GM23338 (cell line): Measurements from ENCODE around the gene GHRH. TPM values are rescaled to one million over a fixed set of nuclear protein-coding genes. Genes with fewer than 3 reads are reported as not detected.

Source experiments
- ATAC-seq: fragments of 200-7000 bp; cut with Tn5 transposase; 3 replicates; pipeline ENCODE4 v1.9.1; 2020
- DNase-seq: peaks from one replicate; pipeline ENCODE4 v3.0.0-alpha.2; 2015; ENCODE audit warnings: low spot score
- H2AFZ ChIP-seq: fragments of 200-600 bp; sonication (generic); 2 replicates; pipeline ENCODE4 v1.8.0; 2016; ENCODE audit warnings: antibody characterized with exemption, mild to moderate bottlenecking, moderate library complexity
- H3F3A ChIP-seq: fragments of 200-600 bp; sonication (generic); replicated peaks from 2 replicates; pipeline ENCODE4 v1.8.0; 2017; ENCODE audit warnings: antibody characterized with exemption, mixed run types, low read depth
- H3K27ac ChIP-seq: fragments of 200-600 bp; sonication (generic); 2 replicates; pipeline ENCODE4 v1.6.1; 2016; ENCODE audit warnings: low read depth
- H3K27me3 ChIP-seq: fragments of 200-600 bp; sonication (generic); 2 replicates; pipeline ENCODE4 v1.8.0; 2016; ENCODE audit warnings: mild to moderate bottlenecking, mixed run types, moderate library complexity; ENCODE audit not compliant: insufficient read depth
- H3K36me3 ChIP-seq: fragments of 200-600 bp; sonication (generic); 2 replicates; pipeline ENCODE4 v1.8.0; 2016; ENCODE audit warnings: mild to moderate bottlenecking; ENCODE audit not compliant: insufficient read depth
- H3K4me1 ChIP-seq: fragments of 200-600 bp; sonication (generic); 2 replicates; pipeline ENCODE4 v1.8.0; 2016; ENCODE audit warnings: mild to moderate bottlenecking, moderate library complexity; ENCODE audit not compliant: insufficient read depth
- H3K4me2 ChIP-seq: fragments of 200-600 bp; sonication (generic); 2 replicates; pipeline ENCODE4 v1.7.1; 2017; ENCODE audit warnings: mixed run types
- H3K4me3 ChIP-seq: fragments of 200-600 bp; sonication (generic); 2 replicates; pipeline ENCODE4 v1.6.1; 2016; ENCODE audit warnings: mixed run types
- H3K79me2 ChIP-seq: fragments of 200-600 bp; sonication (generic); replicated peaks from 2 replicates; pipeline ENCODE4 v1.8.0; 2017; ENCODE audit warnings: mild to moderate bottlenecking; ENCODE audit not compliant: insufficient read depth
- H3K9me2 ChIP-seq: fragments of 200-600 bp; sonication (generic); 2 replicates; pipeline ENCODE4 v1.8.0; 2017; ENCODE audit not compliant: insufficient read depth
- H4K20me1 ChIP-seq: fragments of 200-600 bp; sonication (generic); replicated peaks from 2 replicates; pipeline ENCODE4 v1.8.0; 2017; ENCODE audit warnings: mild to moderate bottlenecking; ENCODE audit not compliant: insufficient read depth
- H3K27ac Mint-ChIP-seq: 2 replicates; pipeline ENCODE4 v1.8.0; 2020; ENCODE audit warnings: inconsistent platforms, mild to moderate bottlenecking, moderate library complexity, mixed read lengths
- H3K27me3 Mint-ChIP-seq: 3 replicates; pipeline ENCODE4 v1.8.0; 2022; ENCODE audit warnings: low read depth, mild to moderate bottlenecking, moderate library complexity, mixed read lengths, inconsistent platforms; ENCODE audit not compliant: insufficient read depth, poor library complexity
- H3K36me3 Mint-ChIP-seq: 3 replicates; pipeline ENCODE4 v1.8.0; 2021; ENCODE audit warnings: low read depth, mild to moderate bottlenecking, inconsistent platforms, moderate library complexity, mixed read lengths
- H3K4me1 Mint-ChIP-seq: 3 replicates; pipeline ENCODE4 v1.8.0; 2020; ENCODE audit warnings: mild to moderate bottlenecking, inconsistent platforms, mixed read lengths
- H3K4me3 Mint-ChIP-seq: 3 replicates; pipeline ENCODE4 v1.8.0; 2021; ENCODE audit warnings: moderate library complexity, mild to moderate bottlenecking, inconsistent platforms, mixed read lengths
- H3K9me3 Mint-ChIP-seq: 3 replicates; pipeline ENCODE4 v1.8.0; 2020; ENCODE audit warnings: moderate library complexity, mild to moderate bottlenecking, inconsistent platforms, mixed read lengths
- CREB1 ChIP-seq: fragments of 250-450 bp; sonication (Bioruptor Pico); IDR thresholded peaks from 2 replicates; pipeline ENCODE4 v1.5.0; 2020; ENCODE audit warnings: low read depth, mild to moderate bottlenecking, moderate library complexity
- EZH2 ChIP-seq: fragments of 200-600 bp; sonication (generic); IDR thresholded peaks from one replicate; pipeline ENCODE4 v1.8.0; 2017; ENCODE audit warnings: antibody characterized with exemption, mild to moderate bottlenecking, low read depth; ENCODE audit not compliant: unreplicated experiment
- EZH2phosphoT487 ChIP-seq: fragments of 200-600 bp; sonication (generic); IDR thresholded peaks from one replicate; pipeline ENCODE4 v1.8.1; 2018; ENCODE audit warnings: antibody characterized with exemption; ENCODE audit not compliant: unreplicated experiment
- JUNB ChIP-seq: IDR thresholded peaks from one replicate; pipeline ENCODE4 v1.6.1; 2016; ENCODE audit warnings: antibody characterized with exemption; ENCODE audit not compliant: unreplicated experiment
- NANOG ChIP-seq: IDR thresholded peaks from 2 replicates; pipeline ENCODE4 v1.6.1; 2016; ENCODE audit warnings: antibody characterized with exemption, borderline replicate concordance
- POLR2AphosphoS5 ChIP-seq: IDR thresholded peaks from 2 replicates; pipeline ENCODE4 v1.6.1; 2016; ENCODE audit warnings: antibody characterized with exemption, low read depth
- ZNF114 ChIP-seq: fragments of 250-450 bp; sonication (Bioruptor Pico); IDR thresholded peaks from 2 replicates; pipeline ENCODE4 v1.5.0; 2020; ENCODE audit warnings: mild to moderate bottlenecking, moderate library complexity
- polyA plus RNA-seq: library from polyadenylated mRNA; unstranded; fragments of >200 nt; fragmentation: Nextera tagmentation; extraction: Ambion mirVana; gene quantifications from 2 replicates; pipeline ENCODE4 v1.2.1, GENCODE V29; 2016
- total RNA-seq: library from RNA; depleted of rRNA; stranded (reverse); fragments of >200 nt; shearing (Covaris generic); gene quantifications from 2 replicates; pipeline ENCODE4 v1.2.3, GENCODE V29; 2014
- TF ChIP-seq, protein P1 (sequence below), 2 experiments: fragments of 200-600 bp in 1 of 2; sonication (generic) in 1 of 2; conservative IDR thresholded peaks; 2 replicates each; pipeline versions ENCODE4 v1.5.1 to v1.6.1; 2016 to 2017; ENCODE audit warnings: antibody characterized with exemption in 2 of 2, low read depth in 2 of 2, mild to moderate bottlenecking in 2 of 2, moderate library complexity in 1 of 2
- TF ChIP-seq, protein P2 (sequence below): fragments of 250-450 bp; sonication (Bioruptor Pico); IDR thresholded peaks from 2 replicates; pipeline ENCODE4 v1.5.0; 2020; ENCODE audit warnings: mild to moderate bottlenecking, moderate library complexity

The GHRH gene
- total and polyA plus RNA-seq, 2 experiments from 2014 or later, result 0.40 TPM; not detected in 1

DNA sequence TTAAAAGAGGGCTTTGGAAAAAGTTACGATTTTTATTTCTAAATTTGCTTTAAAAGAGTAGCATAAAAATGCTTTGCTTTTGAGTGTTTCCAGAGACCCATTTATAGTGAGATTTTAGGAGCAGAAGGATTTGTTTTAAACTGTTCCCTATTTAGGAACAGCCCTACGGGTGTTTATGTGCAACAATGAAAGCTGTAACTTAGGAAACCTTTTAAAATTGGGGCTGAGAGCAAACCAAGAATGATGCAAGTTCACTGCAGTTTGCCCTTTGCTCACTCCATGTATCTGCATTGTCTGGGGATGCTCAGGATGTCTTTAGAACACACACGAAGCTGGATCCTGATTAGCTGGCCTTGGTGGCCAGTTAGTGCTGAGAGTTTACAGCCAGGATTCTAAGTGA is 40.9 kb downstream of the GHRH start:
- peaks cover 75% of the 10 kb centered on the region for H3K36me3 Mint-ChIP-seq
- TF ChIP-seq, protein P1, sequence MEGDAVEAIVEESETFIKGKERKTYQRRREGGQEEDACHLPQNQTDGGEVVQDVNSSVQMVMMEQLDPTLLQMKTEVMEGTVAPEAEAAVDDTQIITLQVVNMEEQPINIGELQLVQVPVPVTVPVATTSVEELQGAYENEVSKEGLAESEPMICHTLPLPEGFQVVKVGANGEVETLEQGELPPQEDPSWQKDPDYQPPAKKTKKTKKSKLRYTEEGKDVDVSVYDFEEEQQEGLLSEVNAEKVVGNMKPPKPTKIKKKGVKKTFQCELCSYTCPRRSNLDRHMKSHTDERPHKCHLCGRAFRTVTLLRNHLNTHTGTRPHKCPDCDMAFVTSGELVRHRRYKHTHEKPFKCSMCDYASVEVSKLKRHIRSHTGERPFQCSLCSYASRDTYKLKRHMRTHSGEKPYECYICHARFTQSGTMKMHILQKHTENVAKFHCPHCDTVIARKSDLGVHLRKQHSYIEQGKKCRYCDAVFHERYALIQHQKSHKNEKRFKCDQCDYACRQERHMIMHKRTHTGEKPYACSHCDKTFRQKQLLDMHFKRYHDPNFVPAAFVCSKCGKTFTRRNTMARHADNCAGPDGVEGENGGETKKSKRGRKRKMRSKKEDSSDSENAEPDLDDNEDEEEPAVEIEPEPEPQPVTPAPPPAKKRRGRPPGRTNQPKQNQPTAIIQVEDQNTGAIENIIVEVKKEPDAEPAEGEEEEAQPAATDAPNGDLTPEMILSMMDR (conservative IDR thresholded peaks at IDR 0.05; ENCODE audit: low read depth in 2 of 2), result no peak
- TF ChIP-seq EZH2phosphoT487, result no peak
- TF ChIP-seq NANOG, result no peak
- no peak for TF ChIP-seq JUNB
- TF ChIP-seq EZH2, result no peak
- TF ChIP-seq POLR2AphosphoS5, result no peak
- H3K9me3 Mint-ChIP-seq, result no peaks in the 10 kb centered on the region
- peak overlapping the region; percentile 75 for H3K27ac Mint-ChIP-seq
- H3K4me2 ChIP-seq, result no peak overlapping the region
- no peak overlapping the region for H3K4me3 ChIP-seq
- H3K36me3 ChIP-seq, result peaks cover 40% of the 10 kb centered on the region
- H3K27ac ChIP-seq, result peak overlapping the region; percentile 61; the same call in 1 of the 2 replicates
- H3K79me2 ChIP-seq, result peaks cover 54% of the 10 kb centered on the region
- DNase-seq (peak; percentile 28), ATAC-seq (peak; percentile 45; the same call in 1 of the 3 replicates)
- H3K9me2 ChIP-seq, result no peaks in the 10 kb centered on the region
- no peaks in the 10 kb centered on the region for H3K27me3 ChIP-seq
- no peak overlapping the region for H3K4me3 Mint-ChIP-seq
- peaks cover 7% of the 10 kb centered on the region for H3K27me3 Mint-ChIP-seq
- H3K4me1 Mint-ChIP-seq, result peaks cover 26% of the 10 kb centered on the region
- H2AFZ ChIP-seq, result no peak overlapping the region
- H3K4me1 ChIP-seq, result 0 out of 2 replicates have a peak, but pooled peaks cover 7% of the 10 kb centered on the region
- no peaks in the 10 kb centered on the region; the same call in 1 of the 2 replicates for H3F3A ChIP-seq
- H4K20me1 ChIP-seq, result 0 out of 2 replicates have a peak, but pooled peaks cover 11% of the 10 kb centered on the region

DNA sequence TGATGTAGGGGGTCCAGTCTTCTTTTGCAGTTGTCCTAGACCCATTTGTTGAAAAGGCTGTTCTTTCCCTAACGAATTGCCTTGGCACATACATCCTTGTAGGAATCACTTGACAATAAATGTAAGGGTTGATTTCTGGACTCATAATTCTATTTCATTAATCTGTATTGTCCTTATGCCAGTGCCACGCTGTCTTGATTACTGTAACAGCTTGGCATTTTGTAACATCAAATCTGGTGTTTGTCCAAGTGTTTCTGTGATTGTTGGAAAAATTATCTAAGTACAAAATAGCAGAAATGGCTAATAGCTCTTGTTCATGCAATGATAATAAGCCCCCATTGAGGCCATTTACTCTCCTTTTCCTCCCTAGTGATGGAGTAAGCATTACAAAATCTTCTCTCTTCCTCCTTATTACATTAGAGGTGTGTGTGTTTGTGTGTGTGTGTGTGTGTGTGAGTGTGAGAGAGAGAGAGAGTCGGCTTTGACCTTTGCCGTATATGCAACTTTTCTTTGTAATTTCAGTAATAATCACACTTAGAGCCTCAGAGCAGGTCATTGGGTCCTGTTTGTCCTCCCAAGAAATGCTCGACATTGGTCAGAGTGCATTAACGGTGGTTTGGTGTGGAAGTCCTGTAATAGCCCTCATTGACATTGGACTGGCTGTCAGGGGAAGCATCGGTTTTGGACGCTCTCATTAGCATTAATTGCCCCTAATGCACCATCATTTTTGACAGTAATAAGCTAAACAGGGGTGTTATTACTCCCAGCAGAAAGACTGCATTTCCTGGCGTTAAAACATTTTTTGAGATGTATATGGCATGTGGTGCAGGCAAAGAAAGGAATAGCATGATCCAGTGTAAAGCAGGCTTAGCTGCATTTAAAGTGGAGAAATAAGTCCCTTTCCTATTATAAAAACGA is 41.6 kb downstream of the GHRH start:
- Histone ChIP-seq H3K4me3 (no peak overlapping the region), H3K27me3 (no peaks in the 10 kb centered on the region), H3K79me2 (peaks cover 54% of the 10 kb centered on the region), H3K4me2 (no peak overlapping the region), H4K20me1 (0 out of 2 replicates have a peak, but pooled peaks cover 11% of the 10 kb centered on the region), H3K36me3 (peaks cover 40% of the 10 kb centered on the region), H3K27ac (peak overlapping the region; percentile 61), H3K4me1 (0 out of 2 replicates have a peak, but pooled peaks cover 7% of the 10 kb centered on the region), H3K9me2 (no peaks in the 10 kb centered on the region), H3F3A (no peaks in the 10 kb centered on the region; the same call in 1 of the 2 replicates), H2AFZ (no peak overlapping the region)
- Mint-ChIP-seq H3K9me3 (no peaks in the 10 kb centered on the region), H3K27ac (peak overlapping the region; percentile 4), H3K27me3 (peaks cover 7% of the 10 kb centered on the region), H3K36me3 (peaks cover 75% of the 10 kb centered on the region), H3K4me1 (peaks cover 26% of the 10 kb centered on the region), H3K4me3 (no peak overlapping the region)
- DNase-seq (no peak), ATAC-seq (no peak)
- TF ChIP-seq, protein P2, sequence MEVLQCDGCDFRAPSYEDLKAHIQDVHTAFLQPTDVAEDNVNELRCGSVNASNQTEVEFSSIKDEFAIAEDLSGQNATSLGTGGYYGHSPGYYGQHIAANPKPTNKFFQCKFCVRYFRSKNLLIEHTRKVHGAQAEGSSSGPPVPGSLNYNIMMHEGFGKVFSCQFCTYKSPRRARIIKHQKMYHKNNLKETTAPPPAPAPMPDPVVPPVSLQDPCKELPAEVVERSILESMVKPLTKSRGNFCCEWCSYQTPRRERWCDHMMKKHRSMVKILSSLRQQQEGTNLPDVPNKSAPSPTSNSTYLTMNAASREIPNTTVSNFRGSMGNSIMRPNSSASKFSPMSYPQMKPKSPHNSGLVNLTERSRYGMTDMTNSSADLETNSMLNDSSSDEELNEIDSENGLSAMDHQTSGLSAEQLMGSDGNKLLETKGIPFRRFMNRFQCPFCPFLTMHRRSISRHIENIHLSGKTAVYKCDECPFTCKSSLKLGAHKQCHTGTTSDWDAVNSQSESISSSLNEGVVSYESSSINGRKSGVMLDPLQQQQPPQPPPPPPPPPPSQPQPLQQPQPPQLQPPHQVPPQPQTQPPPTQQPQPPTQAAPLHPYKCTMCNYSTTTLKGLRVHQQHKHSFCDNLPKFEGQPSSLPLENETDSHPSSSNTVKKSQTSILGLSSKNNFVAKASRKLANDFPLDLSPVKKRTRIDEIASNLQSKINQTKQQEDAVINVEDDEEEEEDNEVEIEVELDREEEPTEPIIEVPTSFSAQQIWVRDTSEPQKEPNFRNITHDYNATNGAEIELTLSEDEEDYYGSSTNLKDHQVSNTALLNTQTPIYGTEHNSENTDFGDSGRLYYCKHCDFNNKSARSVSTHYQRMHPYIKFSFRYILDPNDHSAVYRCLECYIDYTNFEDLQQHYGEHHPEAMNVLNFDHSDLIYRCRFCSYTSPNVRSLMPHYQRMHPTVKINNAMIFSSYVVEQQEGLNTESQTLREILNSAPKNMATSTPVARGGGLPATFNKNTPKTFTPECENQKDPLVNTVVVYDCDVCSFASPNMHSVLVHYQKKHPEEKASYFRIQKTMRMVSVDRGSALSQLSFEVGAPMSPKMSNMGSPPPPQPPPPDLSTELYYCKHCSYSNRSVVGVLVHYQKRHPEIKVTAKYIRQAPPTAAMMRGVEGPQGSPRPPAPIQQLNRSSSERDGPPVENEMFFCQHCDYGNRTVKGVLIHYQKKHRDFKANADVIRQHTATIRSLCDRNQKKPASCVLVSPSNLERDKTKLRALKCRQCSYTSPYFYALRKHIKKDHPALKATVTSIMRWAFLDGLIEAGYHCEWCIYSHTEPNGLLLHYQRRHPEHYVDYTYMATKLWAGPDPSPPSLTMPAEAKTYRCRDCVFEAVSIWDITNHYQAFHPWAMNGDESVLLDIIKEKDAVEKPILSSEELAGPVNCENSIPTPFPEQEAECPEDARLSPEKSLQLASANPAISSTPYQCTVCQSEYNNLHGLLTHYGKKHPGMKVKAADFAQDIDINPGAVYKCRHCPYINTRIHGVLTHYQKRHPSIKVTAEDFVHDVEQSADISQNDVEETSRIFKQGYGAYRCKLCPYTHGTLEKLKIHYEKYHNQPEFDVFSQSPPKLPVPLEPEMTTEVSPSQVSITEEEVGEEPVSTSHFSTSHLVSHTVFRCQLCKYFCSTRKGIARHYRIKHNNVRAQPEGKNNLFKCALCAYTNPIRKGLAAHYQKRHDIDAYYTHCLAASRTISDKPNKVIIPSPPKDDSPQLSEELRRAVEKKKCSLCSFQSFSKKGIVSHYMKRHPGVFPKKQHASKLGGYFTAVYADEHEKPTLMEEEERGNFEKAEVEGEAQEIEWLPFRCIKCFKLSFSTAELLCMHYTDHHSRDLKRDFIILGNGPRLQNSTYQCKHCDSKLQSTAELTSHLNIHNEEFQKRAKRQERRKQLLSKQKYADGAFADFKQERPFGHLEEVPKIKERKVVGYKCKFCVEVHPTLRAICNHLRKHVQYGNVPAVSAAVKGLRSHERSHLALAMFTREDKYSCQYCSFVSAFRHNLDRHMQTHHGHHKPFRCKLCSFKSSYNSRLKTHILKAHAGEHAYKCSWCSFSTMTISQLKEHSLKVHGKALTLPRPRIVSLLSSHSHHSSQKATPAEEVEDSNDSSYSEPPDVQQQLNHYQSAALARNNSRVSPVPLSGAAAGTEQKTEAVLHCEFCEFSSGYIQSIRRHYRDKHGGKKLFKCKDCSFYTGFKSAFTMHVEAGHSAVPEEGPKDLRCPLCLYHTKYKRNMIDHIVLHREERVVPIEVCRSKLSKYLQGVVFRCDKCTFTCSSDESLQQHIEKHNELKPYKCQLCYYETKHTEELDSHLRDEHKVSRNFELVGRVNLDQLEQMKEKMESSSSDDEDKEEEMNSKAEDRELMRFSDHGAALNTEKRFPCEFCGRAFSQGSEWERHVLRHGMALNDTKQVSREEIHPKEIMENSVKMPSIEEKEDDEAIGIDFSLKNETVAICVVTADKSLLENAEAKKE, result no peak
- TF ChIP-seq POLR2AphosphoS5 (no peak), CREB1 (no peak), ZNF114 (no peak), NANOG (no peak)
